Keratinocyte (primary cell): Measurements from ENCODE around the gene ADSL. TPM values are rescaled to one million over a fixed set of nuclear protein-coding genes. Genes with fewer than 3 reads are reported as not detected.

ENCODE experiments used
- DNase-seq: peaks from one replicate; pipeline ENCODE4 v3.0.0-alpha.2; 2011; ENCODE audit warnings: low read depth, missing footprints, low spot score
- FAIRE-seq: peaks from 2 replicates; lab custom pipeline; 2011; peaks lifted over from hg19 to GRCh38; lab: Jason Lieb, UNC
- H2AFZ ChIP-seq: 2 replicates; pipeline ENCODE4 v1.6.0; 2012; ENCODE audit warnings: low read length, control low read depth, inconsistent platforms; ENCODE audit not compliant: control insufficient read depth
- H3K27ac ChIP-seq: 2 replicates; pipeline ENCODE4 v1.5.1; 2011; ENCODE audit warnings: low read length; ENCODE audit not compliant: control insufficient read depth, insufficient read depth
- H3K27me3 ChIP-seq: 3 replicates; pipeline ENCODE4 v1.6.0; 2011; ENCODE audit warnings: low read length; ENCODE audit not compliant: control insufficient read depth, insufficient read depth; ENCODE audit errors: extremely low read depth
- H3K36me3 ChIP-seq, 2 experiments: 2 replicates in 1 of 2; 3 replicates in 1 of 2; pipeline ENCODE4 v1.5.1; 2011; ENCODE audit warnings: low read length in 2 of 2, mild to moderate bottlenecking in 1 of 2; ENCODE audit not compliant: control insufficient read depth in 2 of 2, insufficient read depth in 2 of 2; ENCODE audit errors: extremely low read depth in 1 of 2
- H3K4me1 ChIP-seq: 3 replicates; pipeline ENCODE4 v1.5.1; 2011; ENCODE audit warnings: low read length; ENCODE audit not compliant: control insufficient read depth, insufficient read depth; ENCODE audit errors: extremely low read depth
- H3K4me2 ChIP-seq: 3 replicates; pipeline ENCODE4 v1.6.0; 2011; ENCODE audit warnings: low read depth, low read length; ENCODE audit not compliant: control insufficient read depth, insufficient read depth; ENCODE audit errors: extremely low read depth
- H3K4me3 ChIP-seq, 3 experiments: fragments of 200-600 bp in 1 of 3; sonication (generic) in 1 of 3; 2 replicates in 2 of 3; 3 replicates in 1 of 3; pipeline ENCODE4 v1.5.1; 2011 to 2016; ENCODE audit warnings: low read length in 3 of 3, mild to moderate bottlenecking in 3 of 3, control low read depth in 2 of 3, inconsistent platforms in 1 of 3, low read depth in 1 of 3, mixed read lengths in 1 of 3, mixed run types in 1 of 3, moderate library complexity in 1 of 3; ENCODE audit not compliant: control insufficient read depth in 2 of 3, insufficient read depth in 2 of 3; ENCODE audit errors: extremely low read depth in 1 of 3
- H3K79me2 ChIP-seq: 2 replicates; pipeline ENCODE4 v1.6.0; 2012; ENCODE audit warnings: low read length; ENCODE audit not compliant: control insufficient read depth, insufficient read depth
- H3K9ac ChIP-seq: 3 replicates; pipeline ENCODE4 v1.6.0; 2011; ENCODE audit warnings: low read length; ENCODE audit not compliant: control insufficient read depth, insufficient read depth; ENCODE audit errors: extremely low read depth
- H3K9me1 ChIP-seq: 3 replicates; pipeline ENCODE4 v1.6.0; 2011; ENCODE audit warnings: low read length; ENCODE audit not compliant: control insufficient read depth, insufficient read depth; ENCODE audit errors: extremely low read depth
- H3K9me3 ChIP-seq: 2 replicates; pipeline ENCODE4 v1.5.1; 2012; ENCODE audit warnings: low read depth, low read length; ENCODE audit not compliant: control insufficient read depth
- H4K20me1 ChIP-seq: 3 replicates; pipeline ENCODE4 v1.6.0; 2011; ENCODE audit warnings: low read length; ENCODE audit not compliant: control insufficient read depth, insufficient read depth; ENCODE audit errors: extremely low read depth
- CTCF ChIP-seq, 3 experiments: IDR thresholded peaks in 1 of 3; conservative IDR thresholded peaks in 1 of 3; optimal IDR thresholded peaks in 1 of 3; 2 replicates in 2 of 3; 3 replicates in 1 of 3; pipeline versions ENCODE3 to v1.5.1; 2011; ENCODE audit warnings: low read length in 3 of 3, mild to moderate bottlenecking in 3 of 3, moderate library complexity in 2 of 3, control low read depth in 1 of 3, inconsistent platforms in 1 of 3; ENCODE audit not compliant: insufficient read depth in 2 of 3; ENCODE audit errors: extremely low read depth in 1 of 3
- EZH2 ChIP-seq: IDR thresholded peaks from one replicate; pipeline ENCODE4 v1.6.1; 2012; ENCODE audit warnings: inconsistent platforms, mild to moderate bottlenecking, low read length, moderate library complexity
- dilution Hi-C: fragments of 300-500 bp; cut with MboI; formaldehyde crosslinking; loops from one replicate; pipeline ENCODE4 v1.7.0; 2020; ENCODE audit warnings: low sequenced_read_pairs; ENCODE audit not compliant: extremely low pct_ligation_motif_present
- polyA plus RNA-seq, 5 experiments: library from polyadenylated mRNA; depleted of rRNA in 3 of 5; stranded (reverse) in 3 of 5; stranded (forward) in 1 of 5; unstranded in 1 of 5; fragments of >200 nt; gene quantifications; 1 replicate in 1 of 5; 2 replicates in 3 of 5; 3 replicates in 1 of 5; pipeline versions ENCODE4 v1.2.1 to v1.2.3, GENCODE V29; 2011 to 2012; ENCODE audit warnings: missing spikeins in 2 of 5, low read depth in 1 of 5, low replicate concordance in 1 of 5

ADSL gene
- polyA plus RNA-seq, 1 donor (not counting 4 experiments of a cell fraction or from before 2014, with no cell fraction given) = 96.1 TPM

- Histone ChIP-seq H2AFZ (no peak overlapping the region), H4K20me1 (no peaks in the 10 kb centered on the region), H3K4me2 (no peak overlapping the region), H3K27ac (no peak overlapping the region), H3K79me2 (peaks cover 28% of the 10 kb centered on the region), H3K9me3 (no peaks in the 10 kb centered on the region), H3K9me1 (no peaks in the 10 kb centered on the region), H3K36me3 (peaks cover 14 to 15% of the 10 kb centered on the region in 2 experiments), H3K9ac (no peak overlapping the region), H3K4me1 (peaks cover 8% of the 10 kb centered on the region), H3K4me3 (no peak overlapping the region), H3K27me3 (no peaks in the 10 kb centered on the region)
- dilution Hi-C loops = no loop called here
- no peak for FAIRE-seq
- no peak for DNase-seq
- TF ChIP-seq EZH2 (no peak), CTCF (optimal IDR thresholded peaks at IDR 0.05 in 1 of 3, IDR thresholded peaks at IDR 0.05 in 1 of 3, conservative IDR thresholded peaks at IDR 0.05 in 1 of 3; ENCODE audit: extremely low read depth in 1 of 3, insufficient read depth in 2 of 3, low read length in 3 of 3) (no peak)
Measured at GRCh38 chr22:40352763-40353162, 6.5 kb downstream of the ADSL start.

- Histone ChIP-seq H3K9me3 (no peaks in the 10 kb centered on the region), H2AFZ (no peak overlapping the region), H3K4me3 (no peak overlapping the region), H3K27me3 (no peaks in the 10 kb centered on the region), H4K20me1 (no peaks in the 10 kb centered on the region), H3K4me2 (no peak overlapping the region), H3K27ac (no peak overlapping the region), H3K79me2 (no peaks in the 10 kb centered on the region), H3K4me1 (no peaks in the 10 kb centered on the region), H3K9ac (no peak overlapping the region), H3K9me1 (no peaks in the 10 kb centered on the region), H3K36me3 (peaks cover 49 to 66% of the 10 kb centered on the region in 2 experiments)
- TF ChIP-seq CTCF (optimal IDR thresholded peaks at IDR 0.05 in 1 of 3, IDR thresholded peaks at IDR 0.05 in 1 of 3, conservative IDR thresholded peaks at IDR 0.05 in 1 of 3; ENCODE audit: extremely low read depth in 1 of 3, insufficient read depth in 2 of 3, low read length in 3 of 3) (no peak), EZH2 (no peak)
- dilution Hi-C loops = no loop called here
- FAIRE-seq (no peak), DNase-seq (no peak)
Measured at GRCh38 chr22:40361100-40361499, 14.8 kb downstream of the ADSL start.
